Astrocyte of the cerebellum (primary cell): ENCODE data around the gene CLSTN2.

Experiments used
- DNase-seq: peaks from one replicate; pipeline ENCODE4 v3.0.0-alpha.2; 2011; ENCODE audit warnings: low read depth
- H3K4me3 ChIP-seq: 2 replicates; pipeline ENCODE4 v1.5.1; 2011; ENCODE audit warnings: mild to moderate bottlenecking, low read depth, low read length, moderate library complexity
- CTCF ChIP-seq: IDR thresholded peaks from 2 replicates; pipeline ENCODE4 v1.5.1; 2012; ENCODE audit warnings: low read length, low read depth, moderate library complexity, mild to moderate bottlenecking; ENCODE audit errors: missing control alignments
- in situ Hi-C: cut with HindIII; loops from 2 replicates; pipeline ENCODE4 v1.10.0; 2017; ENCODE audit warnings: low sequenced_read_pairs

CLSTN2 gene

GRCh38 chr3:140586311-140586710 lies 651.3 kb downstream of the CLSTN2 start:
- in situ Hi-C loops: no loop called here
- DNase-seq: no peak
- no peak overlapping the region for H3K4me3 ChIP-seq
- no peak for TF ChIP-seq CTCF

DNA sequence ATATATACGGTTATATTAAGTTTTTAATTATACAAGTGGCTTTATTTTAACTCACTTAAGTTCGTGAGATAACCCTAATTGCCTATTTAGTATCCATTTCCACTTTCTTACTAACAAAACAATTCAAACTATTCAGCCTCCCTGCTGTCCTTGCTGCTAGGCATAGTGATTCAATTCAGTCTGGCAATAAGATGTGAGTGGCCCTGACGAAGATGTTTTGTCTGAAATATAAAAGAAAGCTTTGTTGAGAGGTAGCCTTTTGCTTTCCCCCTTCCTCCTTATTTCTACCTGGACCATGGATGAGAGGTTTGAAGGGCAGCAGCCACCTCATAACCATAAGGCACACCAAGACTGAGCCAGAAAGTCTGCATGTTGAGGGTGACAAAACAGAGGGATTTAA lies 653.6 kb downstream of the CLSTN2 start:
- no peak overlapping the region for H3K4me3 ChIP-seq
- TF ChIP-seq CTCF: no peak

GRCh38 chr3:140593766-140594165 lies 658.8 kb downstream of the CLSTN2 start:
- in situ Hi-C loops: no loop called here
- DNase-seq: no peak
- no peak for TF ChIP-seq CTCF
- no peak overlapping the region for H3K4me3 ChIP-seq

More for the DNA sequence above, 653.6 kb downstream of the CLSTN2 start:
- in situ Hi-C loops: no loop called here
- DNase-seq: no peak

DNA sequence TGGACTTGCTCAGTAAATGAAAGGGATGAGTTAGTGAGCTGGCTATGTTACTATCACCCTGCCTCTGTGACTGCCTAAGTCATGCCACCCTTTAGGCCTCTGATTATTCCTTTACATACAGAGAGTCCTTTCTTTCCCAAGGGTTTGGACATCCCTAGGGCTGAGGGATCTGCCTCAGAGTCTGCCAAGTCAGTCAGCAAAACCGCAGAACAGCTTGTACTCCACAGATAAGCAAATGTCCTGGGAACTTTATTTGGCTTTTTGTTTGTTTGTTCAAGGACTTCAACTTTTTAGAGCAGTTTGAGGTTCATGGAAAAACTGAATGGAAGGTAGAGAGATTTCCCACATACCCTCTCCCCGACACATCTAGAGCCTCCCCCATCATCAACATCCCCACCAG lies 660.3 kb downstream of the CLSTN2 start:
- no peak for DNase-seq

GRCh38 chr3:140597364-140597763 lies 662.4 kb downstream of the CLSTN2 start:
- no peak overlapping the region for H3K4me3 ChIP-seq
- in situ Hi-C loops: no loop called here
- no peak for DNase-seq
- no peak for TF ChIP-seq CTCF

More for the DNA sequence above, 660.3 kb downstream of the CLSTN2 start:
- H3K4me3 ChIP-seq: no peak overlapping the region
- in situ Hi-C loops: no loop called here
- no peak for TF ChIP-seq CTCF

GRCh38 chr3:140597792-140598191 lies 662.8 kb downstream of the CLSTN2 start:
- no peak overlapping the region for H3K4me3 ChIP-seq
- no peak for TF ChIP-seq CTCF
- in situ Hi-C loops: no loop called here
- no peak for DNase-seq

- in situ Hi-C loops: no loop called here
- no peak for TF ChIP-seq CTCF
- DNase-seq: no peak
- no peak overlapping the region for H3K4me3 ChIP-seq
Observed at GRCh38 chr3:140599009-140599408, 664.0 kb downstream of the CLSTN2 start.
